ENCODE measurements around the gene APOL2.

DNA sequence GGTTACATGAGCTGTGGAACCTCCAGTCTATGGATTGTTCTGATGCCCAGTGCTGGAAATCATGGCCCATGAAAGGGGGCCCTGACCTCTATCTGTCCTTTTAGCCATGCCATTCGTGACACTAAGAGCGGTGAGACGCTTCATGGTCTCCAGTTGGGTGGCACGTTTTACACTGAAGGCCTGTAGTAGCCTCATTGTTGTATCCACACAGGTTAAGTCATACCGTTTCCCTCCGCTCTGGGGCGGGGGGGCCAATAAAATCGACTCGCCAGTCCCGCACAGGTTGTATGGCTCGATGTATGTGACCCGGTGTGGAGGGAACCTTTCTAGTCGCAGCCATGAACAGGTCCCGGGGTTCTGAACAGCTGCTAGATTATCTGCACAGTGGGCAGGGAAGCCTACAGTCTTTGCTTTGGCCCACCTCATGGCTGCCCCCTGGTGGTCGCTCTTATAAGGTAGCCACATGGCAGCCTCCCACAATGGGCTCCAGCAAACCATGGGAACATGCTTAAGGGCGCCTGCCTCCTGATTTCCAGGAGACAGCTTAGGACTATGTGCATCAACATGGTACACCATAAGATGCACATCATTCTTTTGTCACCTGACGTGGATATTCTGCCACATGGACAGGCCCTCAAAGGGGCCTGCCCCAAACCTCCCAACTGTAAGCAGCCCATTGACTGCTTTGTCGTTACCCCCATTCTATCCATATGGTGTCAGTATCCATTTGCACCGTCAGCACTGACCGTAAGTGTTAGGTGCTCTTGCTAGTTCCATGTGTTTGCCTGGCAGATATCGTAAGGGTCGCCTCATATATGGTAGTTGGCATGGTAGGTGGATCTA lies 59.1 kb downstream of the APOL2 start:
- peak; percentile 66 to 94 (median 75) for TF ChIP-seq CTCF (IDR thresholded peaks at IDR 0.05)
- no peak for TF ChIP-seq POLR2A (IDR thresholded peaks at IDR 0.05)
